GM21447 (cell line): ENCODE measurements around the gene TXNDC17.
A peak's percentile ranks its signal among the peaks of the same experiment; 100 is the strongest.
"Not testable (repeated sequence)": the region's sequence is repeated elsewhere in the genome, so short reads cannot be mapped to it uniquely, and the experiment has no call there.

Experiments used
- ATAC-seq: cut with Tn5 transposase; IDR thresholded peaks from one replicate; pipeline ENCODE4 v1.9.1; 2021; ENCODE audit not compliant: unreplicated experiment

TXNDC17 gene

DNA sequence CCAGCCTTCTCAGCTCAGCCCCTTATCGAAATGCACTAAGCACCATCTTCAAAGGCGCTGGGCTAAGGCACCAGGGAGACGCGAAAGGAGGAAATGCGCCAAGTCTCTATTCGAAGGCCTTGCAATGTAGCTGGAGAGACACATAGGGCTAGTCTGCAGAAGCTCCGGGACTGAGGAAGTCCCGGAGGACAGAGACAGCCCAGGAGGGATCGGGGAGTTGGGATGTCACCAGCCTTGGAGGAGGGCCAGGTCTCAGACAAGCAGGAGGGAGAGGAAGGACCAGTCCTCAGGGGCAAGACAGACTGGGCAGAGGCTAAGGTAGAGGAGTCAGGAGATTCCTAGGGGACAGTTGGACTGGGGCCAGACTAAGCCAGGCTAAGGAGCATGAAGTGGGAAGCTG lies 19.2 kb downstream of the TXNDC17 start:
- ATAC-seq = no peak

GRCh38 chr17:6660805-6661463 lies 20.1 kb downstream of the TXNDC17 start:
- ATAC-seq = peak; percentile 59

- ATAC-seq = no peak
Measured at GRCh38 chr17:6661464-6661848, 20.6 kb downstream of the TXNDC17 start.

- ATAC-seq = not testable (repeated sequence)
Measured at GRCh38 chr17:6663200-6663599, 22.3 kb downstream of the TXNDC17 start.

DNA sequence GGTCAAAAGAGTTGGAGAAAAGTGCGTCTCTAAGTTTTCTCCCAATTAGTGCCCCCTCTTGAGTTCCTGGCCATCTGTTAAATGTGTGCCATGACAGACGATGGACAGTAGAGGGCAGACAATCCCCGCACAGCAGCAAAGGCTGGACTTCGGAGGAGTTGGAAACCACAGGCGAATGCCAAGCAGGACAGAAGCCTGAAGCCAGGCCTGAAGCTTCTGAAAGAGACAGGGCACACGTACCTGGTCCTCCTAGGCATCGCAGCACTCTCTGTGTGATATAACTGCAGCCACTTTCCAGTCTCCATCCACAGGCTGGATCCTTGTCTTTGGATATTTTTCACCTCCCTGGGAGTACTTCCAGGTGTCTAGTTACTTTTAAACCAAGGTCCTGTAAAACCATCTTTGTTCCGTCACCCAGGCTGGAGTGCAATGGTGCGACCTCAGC lies 25.2 kb downstream of the TXNDC17 start:
- ATAC-seq = no peak

DNA sequence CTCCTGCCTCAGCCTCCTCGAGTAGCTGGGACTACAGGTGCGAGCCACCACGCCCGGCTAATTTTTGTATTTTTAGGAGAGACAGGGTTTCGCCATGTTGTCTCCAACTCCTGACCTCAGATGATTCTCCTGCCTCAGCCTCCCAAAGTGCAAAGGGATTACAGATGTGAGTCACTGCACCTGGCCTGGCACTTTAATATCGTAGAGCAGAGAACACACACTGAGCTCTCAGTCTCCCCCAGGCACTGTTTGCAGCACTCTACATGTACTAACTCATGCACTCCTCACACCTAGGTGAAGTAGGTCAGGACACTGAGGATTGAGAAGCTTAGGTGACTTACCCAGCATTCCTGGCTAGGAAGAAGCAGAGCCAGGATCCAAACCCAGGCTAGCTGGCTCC lies 25.7 kb downstream of the TXNDC17 start:
- no peak for ATAC-seq

DNA sequence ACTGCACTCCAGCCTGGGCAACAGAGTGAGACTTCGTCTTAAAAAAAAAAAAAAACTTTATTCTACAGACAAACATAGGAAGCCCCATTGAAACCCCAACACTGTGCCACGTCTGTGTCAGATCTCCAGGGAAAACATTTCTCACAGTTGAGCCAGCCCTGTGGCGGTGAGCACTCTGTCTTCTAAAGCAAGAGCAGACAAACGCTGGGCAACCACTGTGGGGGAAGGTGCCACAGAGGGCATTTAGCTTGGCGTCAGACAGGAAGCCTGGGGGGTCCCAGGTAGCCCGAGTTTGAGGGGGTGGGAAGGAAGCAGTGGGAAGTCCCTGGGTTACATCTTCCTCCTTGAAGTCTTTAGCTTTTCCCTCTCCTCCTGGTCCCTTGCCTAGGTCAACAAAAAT lies 26.7 kb downstream of the TXNDC17 start:
- no peak for ATAC-seq

DNA sequence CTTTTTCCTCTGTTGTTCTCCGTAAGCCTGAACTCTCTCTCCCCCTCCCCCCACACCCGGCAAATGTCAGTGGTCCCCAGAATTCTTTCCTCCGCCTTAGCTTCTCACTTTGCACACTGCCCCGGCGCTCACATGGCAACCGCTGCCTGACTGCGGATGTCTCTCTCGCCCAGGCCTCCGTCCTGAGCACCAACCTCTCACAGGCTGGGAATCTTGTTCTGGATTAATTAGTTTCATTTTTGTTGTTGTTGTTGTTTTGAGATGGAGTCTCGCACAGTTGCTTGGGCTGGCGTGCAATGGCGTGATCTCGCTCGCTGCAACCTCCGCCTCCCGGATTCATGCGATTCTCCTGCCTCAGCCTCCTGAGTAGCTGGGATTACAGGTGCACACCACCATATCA lies 27.4 kb downstream of the TXNDC17 start:
- ATAC-seq = no peak

- ATAC-seq = no peak
Measured at GRCh38 chr17:6668727-6669425, 28.0 kb downstream of the TXNDC17 start.

DNA sequence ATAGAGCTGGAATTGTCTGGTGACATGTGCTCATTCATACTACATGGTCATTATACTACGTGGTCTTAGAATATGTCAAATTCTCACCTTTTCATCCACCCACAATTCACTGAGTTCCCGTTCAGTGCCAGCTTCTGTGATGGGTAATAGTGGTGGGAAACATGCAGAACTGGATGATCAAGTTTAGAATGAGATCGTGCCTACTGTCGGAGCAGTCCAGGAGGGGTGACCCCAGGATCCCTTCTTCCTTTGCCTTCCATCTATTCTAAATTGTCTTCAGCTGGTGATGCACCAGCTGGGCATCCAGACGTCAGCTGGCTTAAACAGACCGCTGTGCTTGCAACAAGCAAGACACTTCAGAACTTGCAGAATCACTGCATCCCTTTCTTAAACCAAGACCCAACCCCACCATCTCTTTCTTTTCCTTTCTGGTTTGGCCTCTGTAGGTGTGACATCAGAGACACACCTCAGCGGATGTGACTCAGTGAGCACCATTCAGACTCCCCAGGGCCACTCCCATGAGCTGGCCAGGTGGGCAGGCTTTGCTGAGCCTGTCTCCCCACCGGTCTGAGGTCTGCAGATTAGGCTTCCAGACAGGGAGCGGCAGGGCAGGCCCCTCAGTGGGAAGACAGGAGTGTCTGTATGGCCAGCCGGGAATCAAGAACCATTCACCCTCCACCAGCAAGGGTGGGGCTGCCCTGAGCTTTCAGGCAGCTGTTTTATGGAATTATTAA lies 28.8 kb downstream of the TXNDC17 start:
- ATAC-seq = no peak

DNA sequence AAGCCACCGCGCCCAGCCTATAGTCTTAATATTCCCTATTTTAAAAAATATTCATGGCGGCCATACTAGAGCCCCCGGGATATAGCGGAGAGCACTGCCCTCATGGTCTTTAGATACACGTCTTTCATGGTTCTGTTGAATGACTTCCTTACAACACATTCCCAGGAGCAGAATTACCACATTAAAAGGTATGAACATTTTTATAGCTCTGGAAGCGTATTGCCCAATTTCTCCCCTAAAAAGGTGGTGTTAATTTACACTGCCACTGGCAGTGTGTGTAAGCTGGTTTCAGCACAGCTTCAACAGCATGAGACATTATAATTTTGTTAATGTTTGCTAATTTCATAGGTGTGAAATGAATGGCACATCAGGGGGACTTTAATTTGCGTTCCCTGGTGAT lies 29.7 kb downstream of the TXNDC17 start:
- no peak for ATAC-seq

- ATAC-seq = no peak
Measured at GRCh38 chr17:6670999-6671398, 30.1 kb downstream of the TXNDC17 start.

GRCh38 chr17:6671431-6671830 lies 30.6 kb downstream of the TXNDC17 start:
- no peak for ATAC-seq

DNA sequence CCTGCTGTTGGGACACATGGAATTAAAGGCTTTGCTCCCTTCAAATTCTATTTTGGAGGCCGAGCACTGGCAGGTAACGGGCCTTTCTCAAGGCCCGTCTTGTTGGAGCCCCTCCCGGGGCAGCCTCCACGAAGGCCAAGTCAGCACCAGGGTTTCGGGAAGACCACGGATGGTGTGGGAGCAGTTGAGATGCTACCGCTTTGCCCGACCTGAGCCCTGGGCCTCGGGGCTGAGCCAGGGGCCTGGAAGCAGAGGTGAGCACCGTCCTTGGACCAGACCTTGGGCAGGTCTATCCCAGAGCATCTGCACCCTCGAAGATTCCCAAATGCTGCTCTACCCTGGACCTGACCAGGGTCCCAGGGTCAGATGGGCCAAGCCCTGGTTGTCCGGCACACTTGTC lies 33.7 kb downstream of the TXNDC17 start:
- no peak for ATAC-seq

DNA sequence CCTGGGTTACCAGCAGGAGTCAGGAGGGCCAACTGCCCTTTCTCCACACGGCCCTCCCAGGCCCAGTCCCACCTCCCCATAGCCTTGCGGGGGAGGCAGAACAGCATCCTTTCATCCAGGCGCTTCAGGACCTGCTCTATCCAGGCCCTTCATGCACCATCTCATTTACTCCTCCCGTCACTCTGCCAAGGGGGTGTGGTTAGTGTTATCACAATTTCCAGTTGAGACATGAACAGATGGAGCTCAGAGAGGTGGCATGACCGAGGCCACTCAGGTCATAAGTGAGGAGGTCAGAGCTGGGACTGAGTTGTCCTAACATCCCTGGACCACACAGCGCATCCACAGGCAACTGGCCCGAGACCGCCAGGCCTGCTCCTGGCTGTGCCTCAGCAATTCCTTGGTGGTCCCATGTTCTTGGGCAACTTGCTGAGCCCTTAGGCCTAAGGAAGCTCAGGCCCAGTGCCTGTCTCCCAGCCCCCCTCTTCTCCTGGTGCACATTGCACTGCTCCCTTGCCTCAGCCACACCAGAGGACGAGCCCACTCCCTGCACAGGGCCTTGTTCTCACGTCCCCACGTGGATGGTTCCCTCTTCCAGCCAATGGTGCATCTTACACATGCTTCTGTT lies 34.5 kb downstream of the TXNDC17 start:
- no peak for ATAC-seq

- no peak for ATAC-seq
Measured at GRCh38 chr17:6676802-6677157, 35.9 kb downstream of the TXNDC17 start.

DNA sequence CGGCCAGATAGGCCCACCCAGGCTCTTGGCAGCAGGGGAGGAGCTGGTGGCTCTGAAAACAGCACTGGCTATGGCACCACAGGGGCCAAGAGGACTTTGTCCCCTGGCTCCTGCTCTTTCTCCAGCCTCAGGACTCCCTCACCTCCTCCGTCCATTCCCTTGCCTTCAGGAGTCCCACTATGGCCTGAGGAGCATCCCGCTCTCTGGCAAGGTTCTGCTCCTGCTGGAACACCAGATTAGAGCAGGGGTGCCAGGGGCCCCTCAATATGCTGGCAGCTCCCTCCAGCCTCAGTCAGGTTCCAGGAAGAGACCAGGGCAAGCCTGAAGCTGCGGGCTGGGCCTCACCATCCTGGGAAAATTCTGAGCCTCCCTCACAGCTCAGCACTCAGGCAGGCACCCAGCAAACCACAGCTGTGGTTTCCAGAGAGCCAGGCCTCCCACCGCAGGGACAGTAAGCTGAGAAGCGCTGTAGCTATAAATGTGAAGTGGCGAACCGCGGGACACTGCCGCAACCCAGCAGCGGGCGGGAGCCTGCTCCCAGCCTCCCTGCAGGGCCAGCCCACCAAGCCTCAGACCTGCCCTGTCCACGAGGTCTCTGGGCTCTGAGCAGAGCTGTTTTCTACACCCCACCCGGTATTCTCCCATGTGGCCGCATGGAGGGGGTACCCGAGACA lies 36.4 kb downstream of the TXNDC17 start:
- no peak for ATAC-seq

GRCh38 chr17:6677946-6678345 lies 37.1 kb downstream of the TXNDC17 start:
- no peak for ATAC-seq

DNA sequence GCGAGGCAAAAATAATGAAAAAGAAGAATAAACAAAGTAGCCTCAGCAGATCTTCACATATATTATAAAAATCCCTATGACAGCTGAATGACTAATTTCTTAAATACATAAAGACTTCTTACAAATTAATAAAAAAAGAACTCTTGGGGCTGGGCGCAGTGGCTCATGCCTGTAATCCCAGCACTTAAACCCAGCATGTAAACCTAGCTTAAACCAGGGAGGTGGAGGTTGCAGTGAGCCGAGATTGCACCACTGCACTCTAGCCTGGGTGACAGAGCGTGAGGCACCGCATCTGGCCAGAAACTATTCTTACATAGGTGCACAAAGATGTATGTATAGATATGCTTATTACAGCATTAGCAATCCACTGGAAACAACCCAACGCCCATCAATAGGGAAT lies 38.4 kb downstream of the TXNDC17 start:
- ATAC-seq = no peak

DNA sequence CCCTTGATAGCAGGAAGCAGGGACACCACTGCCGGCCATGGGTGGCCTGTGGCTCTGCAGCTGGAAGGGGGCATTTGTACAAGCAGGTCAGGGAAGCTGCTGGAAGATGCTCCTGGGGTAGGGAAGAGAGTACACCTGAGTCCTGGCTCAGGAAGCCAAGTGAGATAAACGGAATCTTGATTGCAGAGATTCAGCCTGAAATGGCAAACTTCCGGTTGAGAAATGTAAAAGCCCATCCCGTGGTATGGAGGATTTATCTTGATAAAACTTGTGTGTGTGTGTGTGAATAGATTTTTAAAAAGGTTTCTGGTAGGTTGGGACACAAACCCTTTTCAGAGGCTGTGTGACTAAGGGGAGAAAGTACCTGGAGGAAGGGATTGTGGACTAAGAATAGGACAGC lies 40.3 kb downstream of the TXNDC17 start:
- no peak for ATAC-seq

GRCh38 chr17:6681671-6682070 lies 40.8 kb downstream of the TXNDC17 start:
- no peak for ATAC-seq
